Breast epithelium (tissue), 4 donors: Measurements from ENCODE around the gene HEY2. TPM values are rescaled to one million over a fixed set of nuclear protein-coding genes. Genes with fewer than 3 reads are reported as not detected.
"Not testable (repeated sequence)": the region's sequence is repeated elsewhere in the genome, so short reads cannot be mapped to it uniquely, and the experiment has no call there.

ENCODE experiments used
- DNase-seq, 2 donors: peaks; one replicate each; pipeline ENCODE4 v3.0.0-alpha.2; 2019; ENCODE audit warnings: low spot score in 2 of 2
- H3K27ac ChIP-seq, 2 donors: fragments of 200-600 bp; sonication (generic) in 1 of 2; one replicate each; pipeline ENCODE4 v1.5.1; 2016 to 2019; ENCODE audit warnings: mild to moderate bottlenecking in 1 of 2
- H3K27me3 ChIP-seq, 2 donors: fragments of 200-600 bp; sonication (generic) in 1 of 2; one replicate each; pipeline versions ENCODE4 v1.5.1 to v1.6.0; 2017 to 2019; ENCODE audit warnings: control low read depth in 1 of 2, mild to moderate bottlenecking in 1 of 2
- H3K36me3 ChIP-seq: fragments of 200-600 bp; one replicate; pipeline ENCODE4 v1.5.1; 2019
- H3K4me1 ChIP-seq, 2 donors: fragments of 200-600 bp; sonication (generic); one replicate each; pipeline ENCODE4 v1.5.1; 2016 to 2019; ENCODE audit warnings: control low read depth in 1 of 2
- H3K4me3 ChIP-seq, 3 donors: fragments of 200-600 bp; sonication (generic); 1 replicate in 2 of 3; 2 replicates in 1 of 3; pipeline ENCODE4 v1.5.1; 2016 to 2019; ENCODE audit warnings: mild to moderate bottlenecking in 3 of 3, moderate library complexity in 2 of 3
- H3K9me3 ChIP-seq, 2 donors: fragments of 200-600 bp; sonication (generic) in 1 of 2; one replicate each; pipeline ENCODE4 v1.5.1; 2016 to 2019; ENCODE audit warnings: control low read depth in 1 of 2
- POLR2A ChIP-seq: fragments of 450-650 bp; IDR thresholded peaks from one replicate; pipeline ENCODE4 v1.6.1; 2016; ENCODE audit warnings: antibody characterized with exemption, mild to moderate bottlenecking, moderate library complexity
- POLR2AphosphoS5 ChIP-seq, 3 donors: sonication (generic); formaldehyde crosslinking; IDR thresholded peaks; one replicate each; pipeline ENCODE4 v1.6.1; 2017; ENCODE audit warnings: antibody characterized with exemption in 3 of 3
- intact Hi-C: fragments of 100-400 bp; cut with DNase I; formaldehyde crosslinking; loops from one replicate; pipeline ENCODE4 v1.15.1; 2023; ENCODE audit warnings: low total_unique reads
- total RNA-seq, 3 donors: library from RNA; depleted of rRNA; stranded (reverse); fragments of >200 nt; gene quantifications; one replicate each; pipeline ENCODE4 v1.1.0, GENCODE V29; 2016
- TF ChIP-seq, protein P1 (sequence below), 3 donors: fragments of 450-650 bp; IDR thresholded peaks; one replicate each; pipeline ENCODE4 v1.5.1; 2016 to 2017; ENCODE audit warnings: antibody characterized with exemption in 3 of 3, mild to moderate bottlenecking in 3 of 3, moderate library complexity in 3 of 3

The HEY2 gene
- total RNA-seq, 3 donors from 2014 or later: 2.3 to 8.2 (median 2.4) TPM

DNA sequence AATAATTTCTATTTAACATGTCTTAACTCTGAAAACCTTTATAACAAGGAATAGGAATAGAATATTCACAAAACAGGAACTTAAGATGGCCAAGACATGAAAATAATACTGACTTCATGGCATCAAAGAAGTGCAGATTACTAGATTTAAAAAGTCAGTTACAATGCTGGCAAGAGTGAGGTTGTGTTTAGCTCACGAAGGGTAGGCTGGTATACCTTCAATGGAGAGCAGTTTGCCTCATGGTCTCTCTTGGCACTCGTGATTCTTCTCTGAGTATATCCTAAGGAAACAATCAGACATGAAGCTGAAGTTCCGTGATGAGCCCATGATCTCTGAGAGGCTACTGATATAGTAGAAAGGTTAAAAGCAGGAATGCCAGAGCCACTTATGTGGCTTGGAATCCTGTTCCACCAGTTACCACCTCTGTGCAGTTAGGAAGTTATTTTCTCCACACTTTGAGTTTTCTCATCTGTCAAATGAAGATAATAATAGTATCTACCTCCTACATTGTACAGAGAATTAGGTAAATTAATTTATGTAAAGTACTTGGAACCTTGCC lies 48.5 kb downstream of the HEY2 start:
- Histone ChIP-seq H3K36me3 (no peaks in the 10 kb centered on the region), H3K4me1 (peaks cover 0 to 2% of the 10 kb centered on the region in 2 donors), H3K9me3 (no peaks in the 10 kb centered on the region), H3K27me3 (no peaks in the 10 kb centered on the region), H3K27ac (peak overlapping the region; percentile 4 to 5), H3K4me3 (no peak overlapping the region)
- TF ChIP-seq POLR2AphosphoS5 (IDR thresholded peaks at IDR 0.05) (no peak), POLR2A (no peak)
- TF ChIP-seq, protein P1, sequence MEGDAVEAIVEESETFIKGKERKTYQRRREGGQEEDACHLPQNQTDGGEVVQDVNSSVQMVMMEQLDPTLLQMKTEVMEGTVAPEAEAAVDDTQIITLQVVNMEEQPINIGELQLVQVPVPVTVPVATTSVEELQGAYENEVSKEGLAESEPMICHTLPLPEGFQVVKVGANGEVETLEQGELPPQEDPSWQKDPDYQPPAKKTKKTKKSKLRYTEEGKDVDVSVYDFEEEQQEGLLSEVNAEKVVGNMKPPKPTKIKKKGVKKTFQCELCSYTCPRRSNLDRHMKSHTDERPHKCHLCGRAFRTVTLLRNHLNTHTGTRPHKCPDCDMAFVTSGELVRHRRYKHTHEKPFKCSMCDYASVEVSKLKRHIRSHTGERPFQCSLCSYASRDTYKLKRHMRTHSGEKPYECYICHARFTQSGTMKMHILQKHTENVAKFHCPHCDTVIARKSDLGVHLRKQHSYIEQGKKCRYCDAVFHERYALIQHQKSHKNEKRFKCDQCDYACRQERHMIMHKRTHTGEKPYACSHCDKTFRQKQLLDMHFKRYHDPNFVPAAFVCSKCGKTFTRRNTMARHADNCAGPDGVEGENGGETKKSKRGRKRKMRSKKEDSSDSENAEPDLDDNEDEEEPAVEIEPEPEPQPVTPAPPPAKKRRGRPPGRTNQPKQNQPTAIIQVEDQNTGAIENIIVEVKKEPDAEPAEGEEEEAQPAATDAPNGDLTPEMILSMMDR (IDR thresholded peaks at IDR 0.05): no peak
- no peak for DNase-seq
- intact Hi-C loops: loop anchor here (2.0 kb wide), 1 partner anchor 57 kb away; no protein-coding TSS in a partner anchor

DNA sequence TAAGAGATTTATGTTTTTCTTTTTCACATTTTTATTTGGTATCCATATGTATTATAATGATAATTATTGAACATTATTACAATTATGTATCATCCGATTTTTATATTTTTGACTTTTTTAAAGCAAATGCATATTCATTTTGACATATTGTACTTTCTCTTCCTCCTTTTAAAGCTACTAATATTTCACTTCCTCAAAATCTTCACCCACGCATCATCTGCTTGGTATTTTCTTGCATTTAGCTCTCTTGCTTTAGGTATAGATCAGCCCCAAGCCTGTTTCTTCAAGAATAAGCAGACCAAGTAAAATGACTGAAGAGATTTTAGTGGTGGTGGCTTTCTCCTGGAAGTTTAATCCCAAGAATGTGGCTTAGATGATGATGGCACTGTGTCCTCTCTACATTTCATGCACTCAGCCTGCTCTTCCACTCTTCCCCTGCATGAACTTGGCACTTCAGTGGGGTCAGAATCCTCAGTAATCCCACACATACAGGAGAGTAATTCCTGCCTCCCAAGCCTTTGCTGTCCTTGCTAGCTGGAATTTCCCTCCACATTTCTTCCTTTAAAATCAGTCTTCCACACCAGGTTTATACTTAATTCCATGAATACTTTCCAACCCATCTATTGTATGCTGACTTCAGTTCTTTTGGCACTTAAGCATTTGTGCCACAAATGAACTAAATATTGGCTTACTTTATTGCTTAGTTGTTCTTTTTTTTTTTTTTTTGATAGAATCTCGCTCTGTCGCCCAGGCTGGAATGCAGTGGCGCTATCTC lies 49.5 kb downstream of the HEY2 start:
- intact Hi-C loops: no loop called here
- no peaks in the 10 kb centered on the region for H3K36me3 ChIP-seq
- peak overlapping the region; percentile 31 to 51 for H3K27ac ChIP-seq
- no peaks in the 10 kb centered on the region for H3K9me3 ChIP-seq
- H3K27me3 ChIP-seq: no peaks in the 10 kb centered on the region
- peaks cover 0 to 2% of the 10 kb centered on the region in 2 donors for H3K4me1 ChIP-seq
- no peak for DNase-seq
- TF ChIP-seq, protein P1 (IDR thresholded peaks at IDR 0.05): no peak
- TF ChIP-seq POLR2AphosphoS5 (IDR thresholded peaks at IDR 0.05) (no peak), POLR2A (no peak)
- no peak overlapping the region for H3K4me3 ChIP-seq

DNA sequence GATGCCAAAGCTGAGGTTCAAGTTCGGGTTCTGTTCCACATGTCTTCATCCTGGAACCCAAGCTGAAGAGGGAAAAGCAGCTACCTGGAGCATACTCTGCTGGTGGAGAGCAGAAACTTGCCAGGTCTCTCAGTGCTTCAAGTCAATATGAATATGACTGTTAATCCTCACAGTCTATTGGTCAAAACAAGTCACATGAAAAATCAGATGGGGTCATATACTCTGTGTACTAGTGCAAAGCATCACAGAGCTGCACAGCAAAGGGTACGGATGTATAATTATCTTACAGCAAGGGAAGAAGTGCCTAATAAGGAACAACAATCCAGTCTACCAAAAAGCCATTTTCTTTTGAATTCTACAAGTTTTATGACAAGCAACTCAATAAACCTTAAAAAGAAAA lies 53.0 kb downstream of the HEY2 start:
- no peak for DNase-seq
- H3K4me1 ChIP-seq: peaks cover 0 to 2% of the 10 kb centered on the region in 2 donors
- no peaks in the 10 kb centered on the region for H3K36me3 ChIP-seq
- H3K27ac ChIP-seq: no peak overlapping the region
- no peaks in the 10 kb centered on the region for H3K27me3 ChIP-seq
- intact Hi-C loops: no loop called here
- H3K4me3 ChIP-seq: no peak overlapping the region
- no peaks in the 10 kb centered on the region for H3K9me3 ChIP-seq
- TF ChIP-seq, protein P1 (IDR thresholded peaks at IDR 0.05): no peak
- TF ChIP-seq POLR2AphosphoS5 (IDR thresholded peaks at IDR 0.05) (no peak), POLR2A (no peak)

DNA sequence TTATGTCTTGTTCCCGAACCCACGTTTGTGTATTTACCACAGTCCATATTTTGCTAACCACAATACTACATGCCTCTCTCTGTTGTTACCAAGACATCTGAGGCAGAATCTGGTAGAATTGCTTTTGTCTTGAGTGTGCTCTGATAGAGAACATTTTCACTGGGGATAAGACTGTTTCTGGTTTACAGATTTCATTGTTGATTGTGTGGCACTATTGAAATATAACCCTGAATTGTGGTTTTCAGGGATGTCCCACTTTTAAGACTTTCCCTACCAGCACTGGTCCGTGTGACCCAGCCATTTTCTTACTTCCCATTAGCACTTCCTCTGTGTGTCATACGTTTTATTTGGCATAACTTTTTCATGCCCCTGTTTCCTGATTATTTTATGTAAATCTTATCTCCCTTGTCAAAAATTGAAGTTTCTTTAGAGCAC lies 53.5 kb downstream of the HEY2 start:
- peak overlapping the region in 1 of 2 donors; percentile 35 for H3K27ac ChIP-seq
- H3K4me3 ChIP-seq: no peak overlapping the region
- no peaks in the 10 kb centered on the region for H3K27me3 ChIP-seq
- DNase-seq: no peak
- no peak for TF ChIP-seq POLR2AphosphoS5 (IDR thresholded peaks at IDR 0.05)
- TF ChIP-seq, protein P1 (IDR thresholded peaks at IDR 0.05): no peak
- TF ChIP-seq POLR2A: no peak
- H3K36me3 ChIP-seq: no peaks in the 10 kb centered on the region
- intact Hi-C loops: no loop called here
- peaks cover 0 to 2% of the 10 kb centered on the region in 2 donors for H3K4me1 ChIP-seq
- no peaks in the 10 kb centered on the region for H3K9me3 ChIP-seq

DNA sequence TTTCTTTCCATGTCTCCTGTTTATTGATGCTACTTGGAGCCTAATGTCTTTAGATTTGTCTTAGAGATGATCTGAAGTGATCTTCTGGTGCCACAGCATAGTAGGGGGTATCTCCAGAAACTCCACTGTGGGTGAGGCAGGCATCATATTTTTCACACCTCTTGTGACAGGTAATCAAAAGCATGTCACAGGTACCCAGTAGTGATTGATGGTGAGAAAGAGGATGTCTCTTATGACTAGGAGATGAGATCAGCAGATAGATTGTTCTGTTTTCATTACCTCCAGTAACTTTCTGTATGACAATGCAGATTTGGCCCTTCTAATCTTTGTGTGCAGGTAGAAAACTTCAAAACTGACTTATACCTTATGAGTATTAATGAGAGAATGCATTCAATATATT lies 54.8 kb downstream of the HEY2 start:
- intact Hi-C loops: no loop called here
- DNase-seq: no peak
- Histone ChIP-seq H3K4me1 (peaks cover 0 to 2% of the 10 kb centered on the region in 2 donors), H3K9me3 (no peaks in the 10 kb centered on the region), H3K36me3 (no peaks in the 10 kb centered on the region), H3K4me3 (no peak overlapping the region), H3K27ac (no peak overlapping the region), H3K27me3 (no peaks in the 10 kb centered on the region)
- TF ChIP-seq, protein P1 (IDR thresholded peaks at IDR 0.05): no peak
- TF ChIP-seq POLR2A (no peak), POLR2AphosphoS5 (IDR thresholded peaks at IDR 0.05) (no peak)

DNA sequence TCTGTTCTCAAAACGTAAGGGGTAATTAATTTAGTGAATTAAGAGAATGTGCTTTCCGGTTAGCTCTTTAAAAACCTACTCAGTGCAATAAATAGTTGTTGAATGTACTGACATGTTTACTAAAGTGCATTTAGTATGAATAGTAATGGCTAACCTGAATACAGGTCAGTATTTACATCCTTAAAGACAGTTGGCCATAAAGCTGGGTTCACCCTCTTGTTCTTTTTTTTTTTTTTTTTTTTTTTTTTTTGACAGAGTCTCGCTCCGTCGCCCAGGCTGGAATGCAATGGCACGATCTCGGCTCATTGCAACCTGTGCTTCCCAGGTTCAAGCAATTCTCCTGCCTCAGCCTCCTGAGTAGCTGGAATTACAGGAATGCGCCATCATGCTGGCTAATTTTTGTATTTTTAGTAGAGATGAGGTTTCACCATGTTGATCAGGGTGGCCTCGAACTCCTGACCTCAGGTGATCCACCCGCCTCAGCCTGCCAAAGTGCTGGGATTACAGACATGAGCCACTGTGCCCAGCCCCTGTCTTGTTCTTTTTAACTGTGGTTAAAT lies 55.5 kb downstream of the HEY2 start:
- H3K9me3 ChIP-seq, H3K36me3 ChIP-seq, H3K4me1 ChIP-seq, H3K4me3 ChIP-seq, intact Hi-C loops, DNase-seq, H3K27me3 ChIP-seq, H3K27ac ChIP-seq: not testable (repeated sequence)
